Measurements from ENCODE around the gene INTS14. TPM values are rescaled to one million over a fixed set of nuclear protein-coding genes. Genes with fewer than 3 reads are reported as not detected.

The INTS14 gene
- total and polyA plus RNA-seq, 2 donors: 29.5 to 31.8 TPM

DNA sequence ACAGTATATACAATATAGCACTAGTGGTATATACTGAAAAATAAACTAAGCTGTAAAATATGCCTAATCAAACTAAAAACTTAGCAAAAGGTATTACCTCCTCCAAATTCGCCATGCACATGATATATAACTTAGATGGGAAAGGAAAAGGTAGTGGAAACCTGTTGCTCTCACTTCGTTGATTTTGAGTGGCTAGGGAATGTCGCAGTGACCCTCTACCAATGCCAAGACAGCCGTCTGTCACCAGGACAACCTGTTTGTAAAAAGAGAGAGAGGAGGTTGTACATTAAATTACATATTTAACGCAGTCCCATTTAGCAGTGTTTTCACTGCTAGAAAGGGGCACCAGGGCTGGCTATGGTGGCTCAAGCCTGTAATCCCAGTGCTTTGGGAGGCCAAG is 11.3 kb downstream of the INTS14 start:
- Histone ChIP-seq H3K4me1 (ENCODE audit: control insufficient read depth in 2 of 2, insufficient read depth in 2 of 2, low read length in 2 of 2) (no peaks in the 10 kb centered on the region), H3K36me3 (ENCODE audit: control insufficient read depth in 2 of 2, insufficient read depth in 2 of 2, low read length in 1 of 2) (peaks cover 32 to 64% of the 10 kb centered on the region in 2 donors), H3K4me3 (ENCODE audit: low read length in 2 of 2) (no peak overlapping the region), H3K27ac (ENCODE audit: low read depth in 1 of 2, low read length in 1 of 2) (no peak overlapping the region), H3K27me3 (ENCODE audit: control insufficient read depth in 2 of 2, insufficient read depth in 1 of 2, low read length in 1 of 2) (no peaks in the 10 kb centered on the region), H3K9me3 (ENCODE audit: control insufficient read depth in 2 of 2, insufficient read depth in 1 of 2, low read length in 1 of 2) (no peaks in the 10 kb centered on the region)
- DNase-seq (ENCODE audit: low read depth in 6 of 9, low spot score in 9 of 9): no peak
- WGBS: over 99% methylated on average over 5 of the region's 5 CpGs

DNA sequence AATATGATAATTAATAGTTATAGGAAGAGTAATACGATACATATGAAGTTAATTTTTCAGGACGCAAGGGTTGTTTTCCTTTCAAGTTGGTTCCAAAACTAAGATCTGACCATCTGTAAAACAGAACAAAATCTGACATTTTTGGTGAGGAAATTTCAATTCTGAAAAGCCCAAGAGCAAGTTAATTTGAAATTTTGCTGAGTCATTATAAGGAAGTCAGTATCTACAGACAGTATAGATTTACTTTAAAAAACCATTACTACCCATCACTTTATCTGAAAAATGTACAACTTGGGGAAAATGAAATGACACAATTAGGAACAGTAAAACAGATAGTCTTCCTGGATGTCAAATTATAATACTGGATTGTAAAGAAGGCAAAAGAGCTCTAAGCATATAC is 12.5 kb downstream of the INTS14 start:
- H3K4me1 ChIP-seq (ENCODE audit: control insufficient read depth in 2 of 2, insufficient read depth in 2 of 2, low read length in 2 of 2): no peaks in the 10 kb centered on the region
- no peak overlapping the region for H3K27ac ChIP-seq (ENCODE audit: low read depth in 1 of 2, low read length in 1 of 2)
- no peak overlapping the region for H3K4me3 ChIP-seq (ENCODE audit: low read length in 2 of 2)
- no peaks in the 10 kb centered on the region for H3K27me3 ChIP-seq (ENCODE audit: control insufficient read depth in 2 of 2, insufficient read depth in 1 of 2, low read length in 1 of 2)
- H3K9me3 ChIP-seq (ENCODE audit: control insufficient read depth in 2 of 2, insufficient read depth in 1 of 2, low read length in 1 of 2): no peaks in the 10 kb centered on the region
- no peak for DNase-seq (ENCODE audit: low read depth in 6 of 9, low spot score in 9 of 9)
- WGBS: 97% methylated on average over 2 of the region's 2 CpGs
- H3K36me3 ChIP-seq (ENCODE audit: control insufficient read depth in 2 of 2, insufficient read depth in 2 of 2, low read length in 1 of 2): peaks cover 22 to 62% of the 10 kb centered on the region in 2 donors

DNA sequence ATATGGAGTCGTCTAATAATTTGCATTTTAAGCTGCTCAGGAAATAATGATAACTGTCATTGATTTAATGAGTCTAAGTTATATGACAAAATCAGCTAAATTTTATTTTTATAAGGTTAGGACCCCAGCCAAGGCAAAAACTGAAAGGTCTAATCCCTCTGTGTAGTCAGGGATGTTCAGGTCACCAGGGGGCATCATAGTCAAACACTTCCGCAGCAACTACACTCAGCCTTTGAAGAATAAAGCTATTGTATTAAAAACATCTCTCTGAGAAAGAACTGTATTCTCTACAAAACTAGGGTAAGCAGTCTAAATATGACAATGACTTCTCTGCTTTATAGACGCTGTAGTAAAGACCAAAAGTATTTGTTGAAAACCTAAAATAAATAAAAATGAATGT is 15.0 kb downstream of the INTS14 start:
- 96% methylated on average over 3 of the region's 3 CpGs for WGBS
- H3K9me3 ChIP-seq (ENCODE audit: control insufficient read depth in 2 of 2, insufficient read depth in 1 of 2, low read length in 1 of 2): no peaks in the 10 kb centered on the region
- H3K4me3 ChIP-seq (ENCODE audit: low read length in 2 of 2): no peak overlapping the region
- no peak overlapping the region for H3K27ac ChIP-seq (ENCODE audit: low read depth in 1 of 2, low read length in 1 of 2)
- H3K4me1 ChIP-seq (ENCODE audit: control insufficient read depth in 2 of 2, insufficient read depth in 2 of 2, low read length in 2 of 2): no peaks in the 10 kb centered on the region
- peak in 3 of 9 donors; percentile 13 to 35 (median 20) for DNase-seq (ENCODE audit: low read depth in 6 of 9, low spot score in 9 of 9)
- peaks cover 33 to 72% of the 10 kb centered on the region in 2 donors for H3K36me3 ChIP-seq (ENCODE audit: control insufficient read depth in 2 of 2, insufficient read depth in 2 of 2, low read length in 1 of 2)
- no peaks in the 10 kb centered on the region for H3K27me3 ChIP-seq (ENCODE audit: control insufficient read depth in 2 of 2, insufficient read depth in 1 of 2, low read length in 1 of 2)

DNA sequence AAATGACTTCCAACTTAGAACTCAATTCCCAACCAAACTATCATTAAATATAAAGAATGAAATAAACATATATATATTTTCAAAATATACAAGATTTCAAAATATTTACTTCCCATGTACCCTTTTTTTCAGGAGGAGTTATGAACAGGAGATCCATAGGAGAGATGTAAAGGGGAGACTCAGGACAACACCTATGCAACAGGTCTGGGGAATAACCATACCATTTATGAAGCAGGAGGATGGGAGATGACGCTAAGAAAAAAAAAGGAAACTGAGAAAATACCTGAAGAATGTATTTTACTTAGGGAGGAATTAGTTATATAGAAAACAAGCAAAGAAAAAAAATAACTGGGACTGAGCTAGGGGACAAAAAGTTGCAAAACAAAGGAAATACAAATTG is 23.8 kb downstream of the INTS14 start:
- WGBS: 98% methylated on average over 1 of the region's 1 CpG

DNA sequence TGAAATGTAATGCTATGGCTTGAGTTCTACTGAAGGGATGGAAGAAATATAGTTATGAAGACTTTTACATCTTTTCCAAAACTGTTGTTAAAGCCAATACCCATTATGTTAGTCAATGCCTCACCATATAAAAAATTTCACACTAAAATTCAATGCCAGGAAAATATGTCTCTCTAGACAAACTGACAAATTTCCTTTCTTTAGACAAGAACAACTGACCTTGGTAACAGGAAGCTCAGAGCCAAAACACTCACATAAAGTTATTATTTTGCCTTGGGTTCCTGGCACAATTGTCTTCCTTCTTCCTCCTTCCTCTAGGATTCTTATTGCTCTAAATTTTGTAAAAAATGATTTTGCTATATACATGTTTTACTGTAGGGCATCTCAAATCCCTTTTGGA is 26.7 kb downstream of the INTS14 start:
- Histone ChIP-seq H3K27me3 (ENCODE audit: control insufficient read depth in 2 of 2, insufficient read depth in 1 of 2, low read length in 1 of 2) (no peaks in the 10 kb centered on the region), H3K9me3 (ENCODE audit: control insufficient read depth in 2 of 2, insufficient read depth in 1 of 2, low read length in 1 of 2) (no peaks in the 10 kb centered on the region), H3K4me1 (ENCODE audit: control insufficient read depth in 2 of 2, insufficient read depth in 2 of 2, low read length in 2 of 2) (peaks cover 4 to 7% of the 10 kb centered on the region in 2 donors), H3K36me3 (ENCODE audit: control insufficient read depth in 2 of 2, insufficient read depth in 2 of 2, low read length in 1 of 2) (peaks cover 36 to 74% of the 10 kb centered on the region in 2 donors), H3K4me3 (ENCODE audit: low read length in 2 of 2) (no peak overlapping the region), H3K27ac (ENCODE audit: low read depth in 1 of 2, low read length in 1 of 2) (peak overlapping the region in 1 of 2 donors; percentile 65)
- peak in 1 of 9 donors; percentile 24 for DNase-seq (ENCODE audit: low read depth in 6 of 9, low spot score in 9 of 9)

More for the DNA sequence above, 23.8 kb downstream of the INTS14 start:
- peaks cover 27 to 78% of the 10 kb centered on the region in 2 donors for H3K36me3 ChIP-seq (ENCODE audit: control insufficient read depth in 2 of 2, insufficient read depth in 2 of 2, low read length in 1 of 2)
- DNase-seq (ENCODE audit: low read depth in 6 of 9, low spot score in 9 of 9): no peak
- H3K27me3 ChIP-seq (ENCODE audit: control insufficient read depth in 2 of 2, insufficient read depth in 1 of 2, low read length in 1 of 2): no peaks in the 10 kb centered on the region
- no peak overlapping the region for H3K27ac ChIP-seq (ENCODE audit: low read depth in 1 of 2, low read length in 1 of 2)
- H3K9me3 ChIP-seq (ENCODE audit: control insufficient read depth in 2 of 2, insufficient read depth in 1 of 2, low read length in 1 of 2): no peaks in the 10 kb centered on the region
- H3K4me3 ChIP-seq (ENCODE audit: low read length in 2 of 2): no peak overlapping the region
- peaks cover 4 to 7% of the 10 kb centered on the region in 2 donors for H3K4me1 ChIP-seq (ENCODE audit: control insufficient read depth in 2 of 2, insufficient read depth in 2 of 2, low read length in 2 of 2)

DNA sequence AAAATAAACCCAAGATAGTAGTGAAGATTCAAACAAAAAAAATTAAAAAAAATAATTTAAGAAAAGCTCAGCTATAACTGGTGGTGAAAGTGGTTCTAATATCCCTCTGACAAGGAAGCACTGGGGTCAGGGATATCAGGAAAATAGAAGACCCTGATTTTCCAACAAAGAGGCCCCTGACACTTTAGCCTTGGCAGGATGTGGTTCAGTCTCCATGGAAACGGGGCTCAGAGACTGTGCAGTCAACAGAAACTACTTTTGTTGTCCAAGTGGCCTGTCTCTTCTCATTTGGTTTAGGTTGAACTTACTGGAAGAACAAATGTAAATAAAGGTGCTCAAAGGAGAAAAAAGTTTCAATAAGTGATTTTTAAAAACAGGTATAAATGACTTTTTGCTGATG is 27.2 kb downstream of the INTS14 start:
- H3K4me3 ChIP-seq (ENCODE audit: low read length in 2 of 2): no peak overlapping the region
- H3K27ac ChIP-seq (ENCODE audit: low read depth in 1 of 2, low read length in 1 of 2): peak overlapping the region in 1 of 2 donors; percentile 65
- peak; percentile 40 to 91 (median 74) for DNase-seq (ENCODE audit: low read depth in 6 of 9, low spot score in 9 of 9)
- H3K27me3 ChIP-seq (ENCODE audit: control insufficient read depth in 2 of 2, insufficient read depth in 1 of 2, low read length in 1 of 2): no peaks in the 10 kb centered on the region
- WGBS: 2% methylated on average over 1 of the region's 1 CpG
- H3K4me1 ChIP-seq (ENCODE audit: control insufficient read depth in 2 of 2, insufficient read depth in 2 of 2, low read length in 2 of 2): peaks cover 4 to 7% of the 10 kb centered on the region in 2 donors
- peaks cover 40 to 74% of the 10 kb centered on the region in 2 donors for H3K36me3 ChIP-seq (ENCODE audit: control insufficient read depth in 2 of 2, insufficient read depth in 2 of 2, low read length in 1 of 2)
- no peaks in the 10 kb centered on the region for H3K9me3 ChIP-seq (ENCODE audit: control insufficient read depth in 2 of 2, insufficient read depth in 1 of 2, low read length in 1 of 2)

DNA sequence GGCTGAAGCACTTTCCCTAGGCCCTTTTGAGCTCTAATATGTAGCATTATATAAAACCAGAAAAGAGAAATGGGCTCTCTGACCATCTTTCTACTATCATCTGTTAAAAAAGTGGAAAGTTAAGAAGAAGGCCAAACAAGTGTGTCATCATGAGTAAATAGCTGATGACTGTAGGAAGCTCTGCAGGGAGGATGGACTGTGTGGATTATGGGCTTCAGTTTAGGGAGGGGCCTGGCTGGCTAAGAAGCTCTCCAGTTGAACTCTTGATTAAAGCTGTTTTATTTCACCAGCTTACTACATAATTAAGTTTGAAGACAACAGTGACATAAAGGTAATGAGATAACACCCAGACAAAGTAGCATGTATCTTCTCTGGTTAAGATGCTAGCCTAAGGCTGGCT is 30.6 kb downstream of the INTS14 start:
- peaks cover 44 to 79% of the 10 kb centered on the region in 2 donors for H3K36me3 ChIP-seq (ENCODE audit: control insufficient read depth in 2 of 2, insufficient read depth in 2 of 2, low read length in 1 of 2)

DNA sequence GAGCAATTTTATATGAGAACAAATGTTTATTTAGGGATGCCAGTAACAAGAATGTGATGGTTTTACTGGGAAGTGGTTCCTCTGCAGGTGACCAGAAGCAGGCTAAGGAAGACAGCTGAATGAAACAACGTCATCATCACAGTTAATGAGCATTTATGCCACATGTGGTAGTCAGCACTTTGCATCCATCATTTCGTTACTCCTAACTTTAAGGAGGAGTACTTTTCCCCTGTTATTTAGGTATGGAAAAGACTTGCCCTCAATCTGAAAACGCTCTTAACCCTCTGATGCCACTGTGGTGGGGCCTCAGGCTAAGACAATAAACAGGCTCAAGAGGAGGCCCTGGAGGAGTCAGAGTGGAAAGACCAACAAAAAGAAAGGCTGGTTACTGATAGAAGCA is 31.2 kb downstream of the INTS14 start:
- no peak for DNase-seq (ENCODE audit: low read depth in 6 of 9, low spot score in 9 of 9)
- Histone ChIP-seq H3K9me3 (ENCODE audit: control insufficient read depth in 2 of 2, insufficient read depth in 1 of 2, low read length in 1 of 2) (no peaks in the 10 kb centered on the region), H3K27me3 (ENCODE audit: control insufficient read depth in 2 of 2, insufficient read depth in 1 of 2, low read length in 1 of 2) (no peaks in the 10 kb centered on the region), H3K4me3 (ENCODE audit: low read length in 2 of 2) (no peak overlapping the region), H3K27ac (ENCODE audit: low read depth in 1 of 2, low read length in 1 of 2) (no peak overlapping the region), H3K36me3 (ENCODE audit: control insufficient read depth in 2 of 2, insufficient read depth in 2 of 2, low read length in 1 of 2) (peaks cover 44 to 77% of the 10 kb centered on the region in 2 donors), H3K4me1 (ENCODE audit: control insufficient read depth in 2 of 2, insufficient read depth in 2 of 2, low read length in 2 of 2) (peaks cover 4 to 6% of the 10 kb centered on the region in 2 donors)
- 96% methylated on average over 3 of the region's 3 CpGs for WGBS

More for the DNA sequence above, 30.6 kb downstream of the INTS14 start:
- Histone ChIP-seq H3K27ac (ENCODE audit: low read depth in 1 of 2, low read length in 1 of 2) (no peak overlapping the region), H3K4me3 (ENCODE audit: low read length in 2 of 2) (no peak overlapping the region), H3K9me3 (ENCODE audit: control insufficient read depth in 2 of 2, insufficient read depth in 1 of 2, low read length in 1 of 2) (no peaks in the 10 kb centered on the region), H3K4me1 (ENCODE audit: control insufficient read depth in 2 of 2, insufficient read depth in 2 of 2, low read length in 2 of 2) (peaks cover 4 to 7% of the 10 kb centered on the region in 2 donors), H3K27me3 (ENCODE audit: control insufficient read depth in 2 of 2, insufficient read depth in 1 of 2, low read length in 1 of 2) (no peaks in the 10 kb centered on the region)
- DNase-seq (ENCODE audit: low read depth in 6 of 9, low spot score in 9 of 9): no peak

DNA sequence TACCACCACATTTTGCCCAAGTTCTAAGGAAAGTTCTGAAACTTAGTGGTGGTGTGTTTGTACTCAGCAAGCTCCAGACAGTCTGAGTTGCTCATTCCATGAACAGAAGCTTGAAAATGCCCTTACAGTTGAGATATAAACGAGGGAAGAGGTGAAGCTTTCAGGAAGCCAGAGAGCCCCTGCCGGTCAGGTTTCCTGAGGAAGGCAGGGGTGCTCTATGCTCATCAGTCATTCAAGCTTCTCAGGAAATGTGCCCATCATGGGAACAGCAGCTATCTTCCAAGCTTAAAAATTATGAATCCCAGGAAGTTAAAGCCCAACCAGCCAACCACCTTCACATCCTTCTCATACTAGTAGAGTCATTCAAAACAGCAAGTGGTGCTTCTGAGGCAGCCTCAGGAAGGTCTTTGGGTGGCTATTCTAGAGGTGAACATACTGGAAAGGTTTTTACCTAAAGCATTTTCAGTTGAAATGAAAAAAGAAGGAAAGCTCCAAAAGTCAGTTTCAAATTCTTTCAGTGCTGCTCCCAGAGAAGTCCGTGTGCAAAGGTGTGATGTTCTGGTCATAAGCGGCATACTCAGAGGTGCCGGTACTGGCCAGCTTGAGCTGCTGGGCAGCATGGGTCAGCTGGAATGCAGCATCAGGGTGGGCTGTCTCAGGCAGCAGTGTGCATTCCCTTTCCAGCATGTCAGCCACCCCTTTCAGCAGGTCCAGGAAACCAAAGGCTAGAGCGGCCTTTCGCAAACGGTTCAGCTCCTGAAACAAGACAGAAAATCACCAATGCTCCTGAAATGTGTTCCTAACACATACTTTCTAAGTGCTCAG is 31.8 kb downstream of the INTS14 start:
- WGBS: 82% methylated on average over 8 of the region's 8 CpGs
- no peak overlapping the region for H3K27ac ChIP-seq (ENCODE audit: low read depth in 1 of 2, low read length in 1 of 2)
- no peak for DNase-seq (ENCODE audit: low read depth in 6 of 9, low spot score in 9 of 9)
- H3K27me3 ChIP-seq (ENCODE audit: control insufficient read depth in 2 of 2, insufficient read depth in 1 of 2, low read length in 1 of 2): no peaks in the 10 kb centered on the region
- peaks cover 47 to 77% of the 10 kb centered on the region in 2 donors for H3K36me3 ChIP-seq (ENCODE audit: control insufficient read depth in 2 of 2, insufficient read depth in 2 of 2, low read length in 1 of 2)
- H3K4me3 ChIP-seq (ENCODE audit: low read length in 2 of 2): no peak overlapping the region
- H3K9me3 ChIP-seq (ENCODE audit: control insufficient read depth in 2 of 2, insufficient read depth in 1 of 2, low read length in 1 of 2): no peaks in the 10 kb centered on the region
- H3K4me1 ChIP-seq (ENCODE audit: control insufficient read depth in 2 of 2, insufficient read depth in 2 of 2, low read length in 2 of 2): peaks cover 2% of the 10 kb centered on the region in 2 donors

All from thymus (tissue), 11 donors.